Left ventricle myocardium inferior (tissue), 1 donor: ENCODE measurements around the gene PSMA8. TPM values are rescaled to one million over a fixed set of nuclear protein-coding genes. Genes with fewer than 3 reads are reported as not detected.
"Not testable (repeated sequence)": the region's sequence is repeated elsewhere in the genome, so short reads cannot be mapped to it uniquely, and the experiment has no call there.

Source experiments
- DNase-seq: peaks from one replicate; pipeline ENCODE4 v3.0.0-alpha.2; 2020
- H3K27ac ChIP-seq: fragments of 200-600 bp; replicated peaks from 2 replicates; pipeline ENCODE4 v1.8.0; 2021
- H3K27me3 ChIP-seq: fragments of 200-600 bp; 2 replicates; pipeline ENCODE4 v1.8.0; 2021; ENCODE audit warnings: low read depth
- H3K36me3 ChIP-seq: fragments of 200-600 bp; 2 replicates; pipeline ENCODE4 v1.8.0; 2021
- H3K4me1 ChIP-seq: fragments of 200-600 bp; 2 replicates; pipeline ENCODE4 v1.8.0; 2021
- H3K4me3 ChIP-seq: fragments of 200-600 bp; 2 replicates; pipeline ENCODE4 v1.8.0; 2021; ENCODE audit warnings: mild to moderate bottlenecking, moderate library complexity
- H3K9me3 ChIP-seq: fragments of 200-600 bp; replicated peaks from 2 replicates; pipeline ENCODE4 v1.8.0; 2021
- intact Hi-C: fragments of 100-400 bp; cut with micrococcal nuclease; formaldehyde crosslinking; loops from one replicate; pipeline ENCODE4 v1.11.0; 2022
- total RNA-seq: library from RNA; stranded (reverse); fragmentation: NEBNext Ultra II Directional; extraction: Animal tissue kit (Norgen Biotek cat#: 25700); gene quantifications from one replicate; pipeline ENCODE4 v1.2.1, GENCODE V29; 2021
- TF ChIP-seq, protein P1 (sequence below): fragments of 200-600 bp; IDR thresholded peaks from 2 replicates; pipeline ENCODE4 v1.8.0; 2021; ENCODE audit warnings: antibody characterized with exemption, mild to moderate bottlenecking, borderline replicate concordance
- donor health status: DM: no; HTN: yes; CAD: no; lungs with severe emphysema.

PSMA8 gene
- total RNA-seq, 1 donor from 2014 or later = not detected

DNA sequence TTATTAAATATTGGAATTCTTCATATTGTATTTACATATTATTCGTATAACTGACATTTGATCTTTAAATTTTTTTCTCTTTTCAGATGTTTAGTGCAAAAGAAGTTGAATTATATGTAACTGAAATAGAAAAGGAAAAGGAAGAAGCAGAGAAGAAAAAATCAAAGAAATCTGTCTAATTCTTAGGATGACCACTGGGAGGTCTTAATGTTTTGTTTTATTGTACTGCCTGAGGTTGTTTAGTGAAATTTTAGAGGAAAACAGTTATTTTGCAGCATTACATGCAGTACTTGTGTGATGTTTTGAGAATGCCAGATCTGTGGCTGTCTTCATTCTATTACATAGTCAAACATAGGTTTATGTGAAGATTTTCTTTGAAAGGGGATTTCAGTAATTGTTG is 58.6 kb downstream of the PSMA8 start:
- no peak for DNase-seq
- Histone ChIP-seq H3K4me3 (no peak overlapping the region), H3K27me3 (no peaks in the 10 kb centered on the region), H3K4me1 (no peaks in the 10 kb centered on the region), H3K36me3 (no peaks in the 10 kb centered on the region), H3K27ac (no peak overlapping the region), H3K9me3 (peaks cover 19% of the 10 kb centered on the region)
- intact Hi-C loops = no loop called here
- TF ChIP-seq, protein P1, sequence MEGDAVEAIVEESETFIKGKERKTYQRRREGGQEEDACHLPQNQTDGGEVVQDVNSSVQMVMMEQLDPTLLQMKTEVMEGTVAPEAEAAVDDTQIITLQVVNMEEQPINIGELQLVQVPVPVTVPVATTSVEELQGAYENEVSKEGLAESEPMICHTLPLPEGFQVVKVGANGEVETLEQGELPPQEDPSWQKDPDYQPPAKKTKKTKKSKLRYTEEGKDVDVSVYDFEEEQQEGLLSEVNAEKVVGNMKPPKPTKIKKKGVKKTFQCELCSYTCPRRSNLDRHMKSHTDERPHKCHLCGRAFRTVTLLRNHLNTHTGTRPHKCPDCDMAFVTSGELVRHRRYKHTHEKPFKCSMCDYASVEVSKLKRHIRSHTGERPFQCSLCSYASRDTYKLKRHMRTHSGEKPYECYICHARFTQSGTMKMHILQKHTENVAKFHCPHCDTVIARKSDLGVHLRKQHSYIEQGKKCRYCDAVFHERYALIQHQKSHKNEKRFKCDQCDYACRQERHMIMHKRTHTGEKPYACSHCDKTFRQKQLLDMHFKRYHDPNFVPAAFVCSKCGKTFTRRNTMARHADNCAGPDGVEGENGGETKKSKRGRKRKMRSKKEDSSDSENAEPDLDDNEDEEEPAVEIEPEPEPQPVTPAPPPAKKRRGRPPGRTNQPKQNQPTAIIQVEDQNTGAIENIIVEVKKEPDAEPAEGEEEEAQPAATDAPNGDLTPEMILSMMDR = no peak

GRCh38 chr18:26196605-26197004 is 62.9 kb downstream of the PSMA8 start:
- TF ChIP-seq, protein P1 = no peak
- Histone ChIP-seq H3K27ac (no peak overlapping the region), H3K4me1 (no peaks in the 10 kb centered on the region), H3K9me3 (peaks cover 10% of the 10 kb centered on the region), H3K27me3 (no peaks in the 10 kb centered on the region), H3K4me3 (no peak overlapping the region), H3K36me3 (no peaks in the 10 kb centered on the region)
- intact Hi-C loops = no loop called here
- DNase-seq = no peak

DNA sequence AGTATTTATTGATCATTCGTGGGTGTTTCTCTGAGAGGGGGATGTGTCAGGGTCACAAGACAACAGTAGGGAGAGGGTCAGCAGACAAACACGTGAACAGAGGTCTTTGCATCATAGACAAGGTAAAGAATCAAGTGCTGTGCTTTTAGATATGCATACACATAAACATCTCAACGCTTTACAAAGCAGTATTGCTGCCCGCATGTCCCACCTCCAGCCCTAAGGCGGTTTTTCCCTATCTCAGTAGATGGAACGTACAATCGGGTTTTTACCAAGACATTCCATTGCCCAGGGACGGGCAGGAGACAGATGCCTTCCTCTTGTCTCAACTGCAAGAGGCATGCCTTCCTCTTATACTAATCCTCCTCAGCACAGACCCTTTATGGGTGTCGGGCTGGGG is 68.3 kb downstream of the PSMA8 start:
- H3K4me3 ChIP-seq, DNase-seq, H3K27ac ChIP-seq, H3K36me3 ChIP-seq, H3K4me1 ChIP-seq, intact Hi-C loops, H3K27me3 ChIP-seq: not testable (repeated sequence)
- peaks cover 10% of the 10 kb centered on the region for H3K9me3 ChIP-seq

- no peak for DNase-seq
- H3K4me3 ChIP-seq = no peak overlapping the region
- no peaks in the 10 kb centered on the region for H3K4me1 ChIP-seq
- TF ChIP-seq, protein P1 = no peak
- no peaks in the 10 kb centered on the region for H3K36me3 ChIP-seq
- H3K27me3 ChIP-seq = peaks cover 5% of the 10 kb centered on the region
- intact Hi-C loops = no loop called here
- H3K27ac ChIP-seq = no peak overlapping the region
- H3K9me3 ChIP-seq = peaks cover 10% of the 10 kb centered on the region
Measured at GRCh38 chr18:26205318-26205717, 71.6 kb downstream of the PSMA8 start.

DNA sequence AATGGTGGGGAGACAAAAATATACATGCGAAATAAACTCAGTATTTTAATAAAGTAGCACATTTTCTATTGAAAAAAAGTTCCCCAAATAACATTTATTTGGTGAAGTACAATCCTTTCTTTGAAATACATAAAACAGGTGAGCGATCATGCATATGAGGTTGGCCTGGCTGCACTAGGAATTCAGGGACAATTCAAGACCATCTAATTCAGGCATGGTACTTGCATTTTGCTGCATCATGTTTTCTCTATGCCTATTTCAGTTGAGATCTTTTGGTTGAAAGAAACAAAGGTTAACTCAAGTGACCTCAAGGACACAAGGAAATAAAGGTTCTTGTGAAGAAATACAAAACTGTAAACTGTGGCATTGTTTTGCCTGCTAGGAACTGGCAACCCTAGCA is 72.8 kb downstream of the PSMA8 start:
- peaks cover 2% of the 10 kb centered on the region for H3K9me3 ChIP-seq
- no peak for DNase-seq
- TF ChIP-seq, protein P1 = no peak

GRCh38 chr18:26207937-26208336 is 74.3 kb downstream of the PSMA8 start:
- H3K9me3 ChIP-seq = no peaks in the 10 kb centered on the region
- TF ChIP-seq, protein P1 = no peak
- no peak overlapping the region for H3K27ac ChIP-seq
- intact Hi-C loops = no loop called here
- H3K36me3 ChIP-seq = no peaks in the 10 kb centered on the region
- no peak for DNase-seq
- no peak overlapping the region for H3K4me3 ChIP-seq
- peaks cover 3% of the 10 kb centered on the region for H3K27me3 ChIP-seq
- no peaks in the 10 kb centered on the region for H3K4me1 ChIP-seq

More for the DNA sequence above, 72.8 kb downstream of the PSMA8 start:
- H3K4me1 ChIP-seq = no peaks in the 10 kb centered on the region
- H3K27ac ChIP-seq = no peak overlapping the region
- H3K4me3 ChIP-seq = no peak overlapping the region
- H3K27me3 ChIP-seq = peaks cover 5% of the 10 kb centered on the region
- intact Hi-C loops = no loop called here
- no peaks in the 10 kb centered on the region for H3K36me3 ChIP-seq
